HG02870 (cell line): Measurements from ENCODE around the gene TMEM132E.

Experiments
- ATAC-seq: cut with Tn5 transposase; IDR thresholded peaks from one replicate; pipeline ENCODE4 v1.9.1; 2021; ENCODE audit warnings: mild to moderate bottlenecking, moderate library complexity; ENCODE audit not compliant: unreplicated experiment

Gene TMEM132E

GRCh38 chr17:34633351-34633750, 54.0 kb downstream of the TMEM132E start:
- ATAC-seq, result no peak

- ATAC-seq, result no peak
These were observed 54.4 kb downstream of the TMEM132E start for GRCh38 chr17:34633760-34634159.

GRCh38 chr17:34634551-34635160, 55.3 kb downstream of the TMEM132E start:
- ATAC-seq, result no peak

- ATAC-seq, result no peak
These were observed 56.5 kb downstream of the TMEM132E start for GRCh38 chr17:34635876-34636275.

GRCh38 chr17:34637041-34637547, 57.7 kb downstream of the TMEM132E start:
- ATAC-seq, result no peak

- no peak for ATAC-seq
These were observed 58.5 kb downstream of the TMEM132E start for GRCh38 chr17:34637548-34638525.

DNA sequence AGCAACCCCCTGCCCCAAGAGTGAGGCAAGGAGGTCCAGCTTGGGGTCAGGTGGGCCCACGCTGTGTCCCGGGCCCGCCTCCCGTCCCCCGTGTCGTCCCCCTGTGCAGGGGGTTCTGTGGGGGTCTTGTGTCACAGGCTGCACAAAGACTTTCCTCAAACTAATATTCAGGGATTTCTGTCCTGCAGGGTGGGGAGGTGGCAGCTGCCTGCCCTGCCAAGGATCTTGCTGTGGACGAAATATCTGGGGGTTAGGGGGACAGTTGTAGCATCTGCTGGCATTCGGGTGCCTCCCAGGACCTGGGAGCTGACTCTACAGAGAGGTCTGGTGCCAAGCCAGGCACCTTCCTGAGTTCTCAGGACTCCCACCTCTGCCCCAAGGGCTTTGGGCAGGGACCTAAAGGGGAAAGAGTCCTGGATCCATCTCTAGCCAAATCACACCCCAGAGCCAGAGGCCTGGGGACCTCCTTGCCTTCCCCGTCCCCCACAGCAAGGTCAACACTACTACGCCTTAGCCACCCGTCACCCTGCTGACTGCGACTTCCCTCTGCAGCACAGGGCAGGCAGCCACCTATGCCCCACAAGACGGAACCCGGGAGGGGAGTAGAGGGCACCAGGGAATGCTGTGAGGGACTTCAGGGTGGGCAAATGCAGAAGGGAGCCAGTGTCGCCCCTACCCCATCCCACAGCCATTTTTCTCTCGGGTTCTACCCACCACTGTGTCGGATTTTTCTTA, 59.3 kb downstream of the TMEM132E start:
- no peak for ATAC-seq

DNA sequence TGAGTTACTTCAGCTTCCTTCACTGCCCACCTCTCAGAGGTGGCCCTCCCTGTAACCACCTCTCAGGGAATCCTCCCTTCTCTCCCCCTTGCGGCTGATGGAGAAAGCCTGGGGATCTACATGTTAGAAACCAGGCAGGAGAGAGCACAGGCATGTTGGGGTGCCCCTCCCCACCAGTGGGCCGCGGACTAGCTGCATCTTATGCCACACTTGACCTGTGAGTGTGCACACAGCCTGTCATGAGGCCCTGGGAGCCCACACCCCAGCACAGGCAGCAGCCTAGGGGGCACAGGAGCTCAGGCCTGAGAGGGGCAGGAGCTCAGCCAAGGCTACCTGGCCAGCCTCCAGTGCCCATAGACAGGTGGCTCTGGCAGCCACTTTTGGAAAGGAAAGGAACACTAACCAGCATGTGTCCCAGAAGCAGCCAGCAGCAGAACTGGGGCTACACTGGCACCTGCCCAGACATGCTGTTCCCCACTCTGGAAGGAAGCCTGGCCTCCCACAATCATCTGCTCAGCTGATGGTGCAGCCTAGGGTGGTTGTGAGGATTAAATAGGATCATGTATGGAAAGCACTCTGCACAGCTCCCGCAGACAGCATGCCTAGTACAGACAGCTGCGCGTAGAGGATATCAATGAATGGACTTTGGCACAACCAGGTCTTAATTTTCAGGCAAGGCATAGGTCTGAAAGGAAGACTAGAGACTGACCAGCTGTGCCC, 60.5 kb downstream of the TMEM132E start:
- ATAC-seq, result no peak

GRCh38 chr17:34641368-34641767, 62.0 kb downstream of the TMEM132E start:
- no peak for ATAC-seq

GRCh38 chr17:34644941-34645550, 65.7 kb downstream of the TMEM132E start:
- no peak for ATAC-seq

GRCh38 chr17:34645594-34645993, 66.2 kb downstream of the TMEM132E start:
- no peak for ATAC-seq

- ATAC-seq, result no peak
These were observed 68.1 kb downstream of the TMEM132E start for GRCh38 chr17:34647511-34647910.

DNA sequence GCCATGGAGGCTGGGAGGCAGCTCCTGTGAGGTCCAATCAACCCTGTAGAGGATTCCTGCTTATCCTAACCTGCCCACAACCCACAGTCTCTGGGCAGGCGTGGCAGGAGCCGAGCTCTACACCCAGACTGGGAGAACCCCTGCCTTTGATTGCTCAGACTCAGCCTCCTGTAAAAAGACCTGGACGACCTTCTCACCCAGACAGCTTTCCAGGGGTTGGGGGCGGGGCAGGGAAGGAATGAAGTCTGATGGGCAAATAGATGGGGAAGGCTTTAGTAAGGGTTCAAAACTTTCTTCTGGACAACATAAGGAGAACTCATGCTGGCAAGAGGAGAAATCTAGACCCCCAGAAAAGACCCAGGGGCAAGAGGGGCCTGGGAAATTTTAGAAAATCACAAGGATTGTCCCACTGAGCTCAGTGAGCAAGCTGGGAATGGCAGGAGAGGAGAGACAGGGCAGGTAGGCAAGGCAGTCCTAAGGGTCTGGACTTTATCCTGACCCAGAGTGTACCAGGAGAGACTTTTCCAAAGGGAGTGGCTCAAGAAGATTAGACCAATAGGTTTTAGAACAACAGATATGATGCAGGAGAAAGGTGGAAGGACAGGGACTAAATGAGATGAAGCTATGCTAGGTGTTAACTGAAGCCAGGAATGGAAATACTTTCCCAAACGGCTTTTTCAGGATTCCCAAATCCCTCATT, 70.8 kb downstream of the TMEM132E start:
- no peak for ATAC-seq

- no peak for ATAC-seq
These were observed 72.0 kb downstream of the TMEM132E start for GRCh38 chr17:34651402-34651811.

- ATAC-seq, result no peak
These were observed 72.7 kb downstream of the TMEM132E start for GRCh38 chr17:34652021-34652555.

GRCh38 chr17:34653511-34653910, 74.1 kb downstream of the TMEM132E start:
- no peak for ATAC-seq

DNA sequence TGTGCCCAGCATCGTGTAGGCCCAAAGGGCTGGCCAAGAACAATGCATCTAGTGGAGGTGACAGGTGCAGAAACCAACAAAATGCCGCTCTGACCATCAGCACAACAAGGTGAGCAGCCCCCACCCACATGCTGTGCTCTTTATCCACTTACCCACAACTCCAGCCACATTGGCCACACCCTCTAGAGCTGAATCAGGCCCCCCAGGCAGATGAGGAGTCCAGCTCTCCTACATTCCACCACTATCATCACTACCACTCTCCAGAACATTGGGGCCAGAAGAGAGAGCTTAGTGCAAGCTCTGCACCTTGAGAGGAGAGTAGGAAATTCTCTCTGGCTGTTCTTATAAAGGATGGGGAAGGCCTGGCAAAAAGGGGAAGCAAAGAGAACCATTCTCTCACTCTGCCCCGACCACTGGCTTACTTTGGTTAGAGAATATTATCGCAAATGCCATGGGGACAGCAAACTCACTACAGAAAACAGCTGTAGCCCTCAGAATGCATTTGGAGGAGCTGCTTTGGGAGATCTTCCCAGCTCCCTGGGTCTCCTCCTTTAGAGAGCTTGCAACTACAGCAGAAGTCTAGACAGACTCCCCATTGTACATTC, 75.0 kb downstream of the TMEM132E start:
- no peak for ATAC-seq

GRCh38 chr17:34654881-34655276, 75.5 kb downstream of the TMEM132E start:
- ATAC-seq, result no peak

GRCh38 chr17:34656801-34657200, 77.4 kb downstream of the TMEM132E start:
- no peak for ATAC-seq
